Spleen (tissue), 11 donors: ENCODE measurements around the gene UBE2D2. TPM values are rescaled to one million over a fixed set of nuclear protein-coding genes. Genes with fewer than 3 reads are reported as not detected.

Experiments
- DNase-seq: peaks from one replicate; pipeline ENCODE4 v3.0.0-alpha.2; 2020
- H3K27ac ChIP-seq, 8 donors: fragments of 200-600 bp; sonication (generic) in 7 of 8; 1 replicate in 4 of 8; 2 replicates in 4 of 8; pipeline versions ENCODE4 v1.5.0 to v1.8.0; 2016 to 2021; ENCODE audit warnings: inconsistent platforms in 4 of 8, mild to moderate bottlenecking in 4 of 8, moderate library complexity in 1 of 8
- H3K27me3 ChIP-seq, 7 donors: fragments of 200-600 bp; sonication (generic) in 6 of 7; replicated peaks in 1 of 7; 1 replicate in 4 of 7; 2 replicates in 3 of 7; pipeline versions ENCODE4 v1.5.0 to v1.8.0; 2016 to 2021; ENCODE audit warnings: inconsistent platforms in 3 of 7, mild to moderate bottlenecking in 1 of 7
- H3K36me3 ChIP-seq, 6 donors: fragments of 200-600 bp; sonication (generic) in 5 of 6; 1 replicate in 4 of 6; 2 replicates in 2 of 6; pipeline versions ENCODE4 v1.5.0 to v1.8.0; 2016 to 2021; ENCODE audit warnings: inconsistent platforms in 2 of 6
- H3K4me1 ChIP-seq, 6 donors: fragments of 200-600 bp; sonication (generic) in 5 of 6; 1 replicate in 3 of 6; 2 replicates in 3 of 6; pipeline versions ENCODE4 v1.5.0 to v1.8.0; 2016 to 2021; ENCODE audit warnings: inconsistent platforms in 3 of 6
- H3K4me3 ChIP-seq, 8 donors: fragments of 200-600 bp; sonication (generic) in 7 of 8; 1 replicate in 4 of 8; 2 replicates in 4 of 8; pipeline versions ENCODE4 v1.5.0 to v1.8.0; 2016 to 2021; ENCODE audit warnings: inconsistent platforms in 4 of 8, mild to moderate bottlenecking in 4 of 8, moderate library complexity in 2 of 8
- H3K9me3 ChIP-seq, 8 donors: fragments of 200-600 bp; sonication (generic) in 7 of 8; 1 replicate in 4 of 8; 2 replicates in 4 of 8; pipeline versions ENCODE4 v1.5.0 to v1.8.0; 2016 to 2021; ENCODE audit warnings: inconsistent platforms in 4 of 8
- CTCF ChIP-seq, 11 experiments: fragments of 200-600 bp in 7 of 11; fragments of 450-650 bp in 4 of 11; sonication (generic) in 4 of 11; IDR thresholded peaks in 8 of 11; conservative IDR thresholded peaks in 3 of 11; 1 replicate in 7 of 11; 2 replicates in 4 of 11; pipeline versions ENCODE4 v1.4.0 to v1.8.0; 2016 to 2021; ENCODE audit warnings: antibody characterized with exemption in 11 of 11, inconsistent platforms in 4 of 11, mild to moderate bottlenecking in 1 of 11
- POLR2A ChIP-seq, 3 donors: fragments of 450-650 bp; IDR thresholded peaks; one replicate each; pipeline ENCODE4 v1.5.1; 2017; ENCODE audit warnings: antibody characterized with exemption in 3 of 3, mild to moderate bottlenecking in 1 of 3
- POLR2AphosphoS5 ChIP-seq, 3 donors: sonication (generic); formaldehyde crosslinking; IDR thresholded peaks; one replicate each; pipeline ENCODE4 v1.5.1; 2017; ENCODE audit warnings: antibody characterized with exemption in 3 of 3
- WGBS, 5 donors: extraction: QIAGEN DNeasy Blood & Tissue Kit in 3 of 5; methylation state at CpG; one replicate each; pipeline versions ENCODE4 v1.1.5 to v1.1.7; 2013 to 2018; 5-methylcytosine and 5-hydroxymethylcytosine counted together
- intact Hi-C: fragments of 100-400 bp; cut with DNase I; formaldehyde crosslinking; loops from one replicate; pipeline ENCODE4 v1.15.0; 2023; ENCODE audit warnings: low total_unique reads
- polyA plus RNA-seq, 3 donors: library from polyadenylated mRNA; stranded (reverse); fragments of 200-250 nt; gene quantifications; one replicate each; pipeline ENCODE4 v1.2.1, GENCODE V29; 2013
- total RNA-seq, 7 donors: library from RNA; depleted of rRNA in 3 of 7; stranded (reverse); fragments of >200 nt in 3 of 7; fragmentation: NEBNext Ultra II Directional in 4 of 7; extraction: Animal tissue kit (Norgen Biotek cat#: 25700) in 4 of 7; gene quantifications; one replicate each; pipeline versions ENCODE4 v1.1.0 to v1.2.1, GENCODE V29; 2016 to 2021
- donor health status: healthy with polysubstance abuse.
- donor health status: DM: no; HTN: no; CAD: no; lungs with moderate emphysema.
- donor health status: DM: no; HTN: no; CAD: no.
- donor health status: Bipolar disorder and iron deficiency.
- donor health status: healthy.
- donor health status: DM: no; HTN: no; CAD: no.
- donor health status: DM: yes; HTN: yes; CAD: no.

The UBE2D2 gene
- total and polyA plus RNA-seq, 10 donors: 64.3 to 132 (median 98.2) TPM

- intact Hi-C loops: no loop called here
- Histone ChIP-seq H3K9me3 (no peaks in the 10 kb centered on the region), H3K36me3 (no peaks in the 10 kb centered on the region), H3K4me3 (peak overlapping the region in 2 of 8 donors; percentile 47 to 70), H3K27ac (peak overlapping the region; percentile 32 to 95 (median 90)), H3K27me3 (peaks cover 0 to 8% (median 0%) of the 10 kb centered on the region in 7 donors), H3K4me1 (peaks cover 98 to 100% (median 100%) of the 10 kb centered on the region in 6 donors)
- no peak for DNase-seq
- WGBS, 5 donors: 59 to 86% (median 77%) methylated on average over 2 of the region's 2 CpGs
- TF ChIP-seq POLR2AphosphoS5 (IDR thresholded peaks at IDR 0.05): no peak
- no peak for TF ChIP-seq CTCF (IDR thresholded peaks at IDR 0.05 in 8 of 11, conservative IDR thresholded peaks at IDR 0.05 in 3 of 11)
- TF ChIP-seq POLR2A (IDR thresholded peaks at IDR 0.05): no peak
Measured at GRCh38 chr5:139667001-139667729, 106.0 kb downstream of the UBE2D2 start.

- Histone ChIP-seq H3K36me3 (no peaks in the 10 kb centered on the region), H3K4me3 (peak overlapping the region in 7 of 8 donors; percentile 20 to 70 (median 42)), H3K27ac (peak overlapping the region; percentile 85 to 95 (median 90)), H3K4me1 (peaks cover 98 to 100% (median 100%) of the 10 kb centered on the region in 6 donors), H3K9me3 (no peaks in the 10 kb centered on the region), H3K27me3 (peaks cover 0 to 8% (median 0%) of the 10 kb centered on the region in 7 donors)
- intact Hi-C loops: no loop called here
- WGBS, 5 donors: 24 to 39% (median 33%) methylated on average over 5 of the region's 5 CpGs
- TF ChIP-seq CTCF (IDR thresholded peaks at IDR 0.05 in 8 of 11, conservative IDR thresholded peaks at IDR 0.05 in 3 of 11) (no peak), POLR2A (IDR thresholded peaks at IDR 0.05) (no peak), POLR2AphosphoS5 (IDR thresholded peaks at IDR 0.05) (no peak)
- no peak for DNase-seq
Measured at GRCh38 chr5:139667730-139668063, 106.6 kb downstream of the UBE2D2 start.

- Histone ChIP-seq H3K27me3 (peaks cover 0 to 8% (median 0%) of the 10 kb centered on the region in 7 donors), H3K9me3 (no peaks in the 10 kb centered on the region), H3K4me1 (peaks cover 93 to 100% (median 99%) of the 10 kb centered on the region in 6 donors), H3K27ac (peak overlapping the region; percentile 85 to 95 (median 90)), H3K36me3 (no peaks in the 10 kb centered on the region), H3K4me3 (peak overlapping the region; percentile 20 to 70 (median 42))
- intact Hi-C loops: no loop called here
- 2 to 12% (median 4%) methylated on average over 25 to 55 of the region's 55 CpGs for WGBS, 5 donors
- DNase-seq: peak; percentile 83
- TF ChIP-seq POLR2AphosphoS5 (IDR thresholded peaks at IDR 0.05): peak in 2 of 3 donors; percentile 52 to 60
- no peak for TF ChIP-seq CTCF (IDR thresholded peaks at IDR 0.05 in 8 of 11, conservative IDR thresholded peaks at IDR 0.05 in 3 of 11)
Measured at GRCh38 chr5:139668064-139668880, 107.1 kb downstream of the UBE2D2 start.
